OCI-LY1 (cell line): ENCODE data around the gene FUBP3.

Experiments
- H2AFZ ChIP-seq: fragments of 200-600 bp; sonication (generic), shearing (Covaris generic); 2 replicates; pipeline ENCODE4 v1.6.0; 2014; ENCODE audit warnings: antibody characterized with exemption, mild to moderate bottlenecking, low read length
- H3F3A ChIP-seq: fragments of 200-600 bp; sonication (generic), shearing (Covaris generic); 2 replicates; pipeline ENCODE4 v1.6.0; 2014; ENCODE audit warnings: mild to moderate bottlenecking, antibody characterized with exemption, low read length, moderate library complexity; ENCODE audit not compliant: insufficient read depth
- H3K27ac ChIP-seq: fragments of 200-600 bp; sonication (generic); 2 replicates; pipeline ENCODE4 v1.5.1; 2014; ENCODE audit warnings: low read length, mixed run types, mild to moderate bottlenecking, low read depth; ENCODE audit not compliant: poor library complexity, severe bottlenecking
- H3K27me3 ChIP-seq: fragments of 200-600 bp; sonication (generic); 2 replicates; pipeline ENCODE4 v1.6.0; 2014; ENCODE audit warnings: antibody characterized with exemption, mild to moderate bottlenecking, low read length, moderate library complexity; ENCODE audit not compliant: insufficient read depth
- H3K36me3 ChIP-seq: fragments of 200-600 bp; sonication (generic); 2 replicates; pipeline ENCODE4 v1.6.1; 2014; ENCODE audit warnings: mild to moderate bottlenecking, antibody characterized with exemption, low read length, moderate library complexity, mixed read lengths; ENCODE audit not compliant: insufficient read depth
- H3K4me1 ChIP-seq: fragments of 200-600 bp; sonication (generic); 2 replicates; pipeline ENCODE4 v1.5.1; 2014; ENCODE audit warnings: mild to moderate bottlenecking, low read length, moderate library complexity; ENCODE audit not compliant: insufficient read depth, severe bottlenecking
- H3K4me2 ChIP-seq: fragments of 200-600 bp; sonication (generic), shearing (Covaris generic); 2 replicates; pipeline ENCODE4 v1.6.1; 2014; ENCODE audit warnings: low read length
- H3K4me3 ChIP-seq: fragments of 200-600 bp; sonication (generic); 2 replicates; pipeline ENCODE4 v1.5.1; 2014; ENCODE audit warnings: low read length, low read depth, mild to moderate bottlenecking, mixed read lengths; ENCODE audit not compliant: poor library complexity, severe bottlenecking
- H3K79me2 ChIP-seq: fragments of 200-600 bp; shearing (Covaris generic); 2 replicates; pipeline ENCODE4 v1.6.1; 2016; ENCODE audit warnings: mixed run types, low read length, mixed read lengths; ENCODE audit not compliant: insufficient read depth
- H3K9ac ChIP-seq: fragments of 200-600 bp; sonication (generic), shearing (Covaris generic); 2 replicates; pipeline ENCODE4 v1.6.1; 2014; ENCODE audit warnings: mild to moderate bottlenecking, low read length, mixed read lengths
- H3K9me2 ChIP-seq: fragments of 200-600 bp; sonication (generic), shearing (Covaris generic); 2 replicates; pipeline ENCODE4 v1.6.1; 2014; ENCODE audit warnings: low read depth, mild to moderate bottlenecking, low read length, mixed read lengths
- H3K9me3 ChIP-seq: fragments of 200-600 bp; shearing (Covaris generic); 2 replicates; pipeline ENCODE4 v1.6.1; 2014; ENCODE audit warnings: low read length, mixed read lengths
- H4K20me1 ChIP-seq: fragments of 200-600 bp; sonication (generic), shearing (Covaris generic); 2 replicates; pipeline ENCODE4 v1.6.0; 2016; ENCODE audit warnings: mild to moderate bottlenecking, low read length; ENCODE audit not compliant: insufficient read depth
- CTCF ChIP-seq: fragments of 200-600 bp; sonication (generic), shearing (Covaris generic); IDR thresholded peaks from 2 replicates; pipeline ENCODE4 v1.5.1; 2017; ENCODE audit warnings: mild to moderate bottlenecking, antibody characterized with exemption, low read length, moderate library complexity, mixed read lengths
- EZH2 ChIP-seq: fragments of 200-600 bp; sonication (generic), shearing (Covaris generic); IDR thresholded peaks from 2 replicates; pipeline ENCODE4 v1.8.0; 2017; ENCODE audit warnings: borderline replicate concordance, mixed run types, mild to moderate bottlenecking, antibody characterized with exemption, low read length, moderate library complexity, mixed read lengths

Gene FUBP3

DNA sequence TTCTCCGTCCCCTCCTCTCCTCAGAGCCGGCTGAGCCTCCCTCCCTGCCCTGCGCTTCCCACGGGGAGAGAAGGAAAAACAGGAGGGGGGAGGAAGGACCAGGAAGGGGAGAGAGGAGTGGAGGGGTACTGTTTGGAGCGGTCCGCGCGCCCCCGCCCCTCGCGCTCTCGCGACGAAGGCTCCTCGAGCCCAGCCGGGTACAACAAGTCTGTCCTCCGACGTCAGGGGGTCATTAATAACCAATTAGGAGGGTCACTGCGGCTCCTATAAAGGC, 84.5 kb downstream of the FUBP3 start:
- Histone ChIP-seq H3K36me3 (no peaks in the 10 kb centered on the region), H4K20me1 (no peaks in the 10 kb centered on the region), H3K27ac (no peak overlapping the region), H3K27me3 (no peaks in the 10 kb centered on the region), H3F3A (no peaks in the 10 kb centered on the region), H3K4me3 (no peak overlapping the region), H3K9me2 (no peaks in the 10 kb centered on the region), H3K4me1 (no peaks in the 10 kb centered on the region), H3K4me2 (no peak overlapping the region), H3K9me3 (no peaks in the 10 kb centered on the region), H3K9ac (no peak overlapping the region), H2AFZ (no peak overlapping the region), H3K79me2 (no peaks in the 10 kb centered on the region)
- TF ChIP-seq CTCF (no peak), EZH2 (no peak)

GRCh38 chr9:130664251-130665028, 85.1 kb downstream of the FUBP3 start, which contains the start of gene PRDM12:
PRDM12 (plus strand) TSS chr9:130664594; CDS start chr9:130664654, 60 bp downstream.
- Histone ChIP-seq H2AFZ (no peak within 1 kb of the TSS), H3K27ac (no peak within 1 kb of the TSS), H3K4me2 (no peak within 1 kb of the TSS), H3K27me3 (no peaks in the 10 kb centered on the region), H3K9me3 (no peaks in the 10 kb centered on the region), H4K20me1 (no peaks in the 10 kb centered on the region), H3K79me2 (no peaks in the 10 kb centered on the region), H3K4me3 (no peak within 1 kb of the TSS), H3K9ac (no peak within 1 kb of the TSS), H3K4me1 (no peaks in the 10 kb centered on the region), H3K36me3 (no peaks in the 10 kb centered on the region), H3K9me2 (no peaks in the 10 kb centered on the region), H3F3A (no peaks in the 10 kb centered on the region)
- TF ChIP-seq CTCF (no peak), EZH2 (no peak)

GRCh38 chr9:130665029-130665430, 85.7 kb downstream of the FUBP3 start:
- Histone ChIP-seq H3K27me3 (no peaks in the 10 kb centered on the region), H3K9ac (no peak overlapping the region), H2AFZ (no peak overlapping the region), H3K9me3 (no peaks in the 10 kb centered on the region), H3K4me3 (no peak overlapping the region), H3K36me3 (no peaks in the 10 kb centered on the region), H3K4me1 (no peaks in the 10 kb centered on the region), H3K9me2 (no peaks in the 10 kb centered on the region), H3K4me2 (no peak overlapping the region), H3K79me2 (no peaks in the 10 kb centered on the region), H3F3A (no peaks in the 10 kb centered on the region), H3K27ac (no peak overlapping the region), H4K20me1 (no peaks in the 10 kb centered on the region)
- TF ChIP-seq CTCF (no peak), EZH2 (no peak)
